ENCODE results near the gene BUD23.

DNA sequence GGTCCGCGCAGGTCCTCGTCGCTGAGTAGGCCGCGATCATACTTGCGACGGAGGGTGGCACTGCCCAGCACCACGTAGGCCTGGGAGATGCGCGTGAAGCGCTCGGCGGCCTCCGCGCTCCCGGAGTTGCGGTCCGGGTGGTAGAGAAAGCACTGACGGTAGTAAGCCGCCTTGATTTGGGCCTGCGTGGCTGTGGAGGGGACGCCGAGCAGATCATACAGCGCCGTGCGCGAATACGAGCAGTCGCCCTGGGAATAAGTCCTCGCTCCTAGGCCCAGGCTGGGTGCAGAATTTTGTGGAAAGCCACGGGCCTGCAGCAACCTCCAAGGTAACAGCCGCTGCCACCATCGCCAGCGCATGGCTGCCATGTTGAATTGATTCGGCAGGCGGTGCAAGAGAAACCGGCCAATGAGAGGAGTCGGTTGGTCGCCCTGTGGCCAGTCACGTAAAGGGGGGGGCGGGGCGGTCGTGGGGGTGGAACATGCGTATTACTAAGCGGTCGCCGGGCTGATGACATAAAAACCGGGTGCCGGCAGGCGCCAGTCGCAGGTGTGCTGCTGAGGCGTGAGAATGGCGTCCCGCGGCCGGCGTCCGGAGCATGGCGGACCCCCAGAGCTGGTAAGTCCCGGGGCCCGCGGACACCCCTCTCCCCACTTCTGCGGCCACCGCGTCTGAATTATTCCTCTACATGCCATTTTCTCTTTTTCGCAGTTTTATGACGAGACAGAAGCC is at the start of gene BUD23, which contains the start of gene DNAJC30:
- TF ChIP-seq, protein P1, sequence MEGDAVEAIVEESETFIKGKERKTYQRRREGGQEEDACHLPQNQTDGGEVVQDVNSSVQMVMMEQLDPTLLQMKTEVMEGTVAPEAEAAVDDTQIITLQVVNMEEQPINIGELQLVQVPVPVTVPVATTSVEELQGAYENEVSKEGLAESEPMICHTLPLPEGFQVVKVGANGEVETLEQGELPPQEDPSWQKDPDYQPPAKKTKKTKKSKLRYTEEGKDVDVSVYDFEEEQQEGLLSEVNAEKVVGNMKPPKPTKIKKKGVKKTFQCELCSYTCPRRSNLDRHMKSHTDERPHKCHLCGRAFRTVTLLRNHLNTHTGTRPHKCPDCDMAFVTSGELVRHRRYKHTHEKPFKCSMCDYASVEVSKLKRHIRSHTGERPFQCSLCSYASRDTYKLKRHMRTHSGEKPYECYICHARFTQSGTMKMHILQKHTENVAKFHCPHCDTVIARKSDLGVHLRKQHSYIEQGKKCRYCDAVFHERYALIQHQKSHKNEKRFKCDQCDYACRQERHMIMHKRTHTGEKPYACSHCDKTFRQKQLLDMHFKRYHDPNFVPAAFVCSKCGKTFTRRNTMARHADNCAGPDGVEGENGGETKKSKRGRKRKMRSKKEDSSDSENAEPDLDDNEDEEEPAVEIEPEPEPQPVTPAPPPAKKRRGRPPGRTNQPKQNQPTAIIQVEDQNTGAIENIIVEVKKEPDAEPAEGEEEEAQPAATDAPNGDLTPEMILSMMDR (IDR thresholded peaks at IDR 0.05), result peak in 3 of 4 experiments; percentile 8 to 23 (median 11)
- TF ChIP-seq POLR2A (IDR thresholded peaks at IDR 0.05), result peak; percentile 44 to 50
